Measurements from ENCODE around the gene HSPA1L.

Gene HSPA1L

GRCh38 chr6:31776989-31777666 is 38.0 kb downstream of the HSPA1L start, which contains the start of gene VWA7:
TSS of gene VWA7 (minus strand) at chr6:31777328. CDS start at chr6:31776779, 549 bp downstream.
- Histone ChIP-seq H3K4me3 (ENCODE audit: low read length) (peak within 1 kb of the TSS; percentile 48), H3K36me3 (ENCODE audit: insufficient read depth, low read length) (peaks cover 42% of the 10 kb centered on the region), H3K9ac (ENCODE audit: low read depth, low read length) (peak within 1 kb of the TSS; percentile 37), H3K4me1 (ENCODE audit: control insufficient read depth, insufficient read depth, low read length) (peaks cover 15% of the 10 kb centered on the region), H3K9me3 (replicated peaks; ENCODE audit: low read length) (no peaks in the 10 kb centered on the region), H3K4me2 (ENCODE audit: low read length) (peak within 1 kb of the TSS; percentile 71), H3K27me3 (ENCODE audit: control insufficient read depth, insufficient read depth, low read length) (no peaks in the 10 kb centered on the region)

DNA sequence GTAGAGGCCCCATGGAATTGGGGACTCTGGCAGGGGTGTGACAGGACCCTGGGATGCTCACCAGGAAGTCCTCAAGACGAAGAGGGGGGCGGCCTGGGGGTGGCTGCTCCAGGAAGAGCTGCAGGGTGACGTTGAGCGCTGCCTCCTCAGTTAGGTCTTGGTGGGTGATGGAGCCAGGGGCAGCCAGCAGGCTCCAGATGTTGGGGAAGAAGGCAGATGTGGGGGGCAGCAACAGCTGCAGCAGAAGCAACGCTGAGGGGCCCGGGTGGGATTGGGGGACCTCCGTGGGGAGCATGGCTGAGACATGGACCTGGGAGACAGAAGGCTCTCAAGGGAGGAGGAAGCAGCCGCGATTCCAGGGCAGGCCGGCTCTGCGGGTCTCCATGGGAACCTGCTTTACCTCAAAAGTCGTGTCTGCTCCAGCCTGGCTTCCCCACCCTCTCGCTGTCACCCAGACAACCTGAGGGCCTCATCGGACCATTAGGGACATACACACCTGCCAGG is 38.5 kb downstream of the HSPA1L start:
- Histone ChIP-seq H3K9me3 (replicated peaks; ENCODE audit: low read length) (no peaks in the 10 kb centered on the region), H3K27me3 (ENCODE audit: control insufficient read depth, insufficient read depth, low read length) (no peaks in the 10 kb centered on the region), H3K4me3 (ENCODE audit: low read length) (peak overlapping the region; percentile 48), H3K9ac (ENCODE audit: low read depth, low read length) (peak overlapping the region; percentile 37), H3K4me2 (ENCODE audit: low read length) (peak overlapping the region; percentile 71), H3K36me3 (ENCODE audit: insufficient read depth, low read length) (peaks cover 36% of the 10 kb centered on the region), H3K4me1 (ENCODE audit: control insufficient read depth, insufficient read depth, low read length) (peaks cover 15% of the 10 kb centered on the region)

- Histone ChIP-seq H3K36me3 (ENCODE audit: insufficient read depth, low read length) (peaks cover 32% of the 10 kb centered on the region), H3K4me2 (ENCODE audit: low read length) (no peak overlapping the region), H3K4me1 (ENCODE audit: control insufficient read depth, insufficient read depth, low read length) (peaks cover 15% of the 10 kb centered on the region), H3K27me3 (ENCODE audit: control insufficient read depth, insufficient read depth, low read length) (no peaks in the 10 kb centered on the region), H3K4me3 (ENCODE audit: low read length) (no peak overlapping the region), H3K9ac (ENCODE audit: low read depth, low read length) (no peak overlapping the region), H3K9me3 (replicated peaks; ENCODE audit: low read length) (no peaks in the 10 kb centered on the region)
Measured at GRCh38 chr6:31775633-31776484, 39.2 kb downstream of the HSPA1L start.

GRCh38 chr6:31775184-31775583 is 39.9 kb downstream of the HSPA1L start:
- no peak overlapping the region for H3K4me3 ChIP-seq (ENCODE audit: low read length)
- no peak overlapping the region for H3K9ac ChIP-seq (ENCODE audit: low read depth, low read length)
- peaks cover 15% of the 10 kb centered on the region for H3K4me1 ChIP-seq (ENCODE audit: control insufficient read depth, insufficient read depth, low read length)
- H3K27me3 ChIP-seq (ENCODE audit: control insufficient read depth, insufficient read depth, low read length) = no peaks in the 10 kb centered on the region
- H3K9me3 ChIP-seq (replicated peaks; ENCODE audit: low read length) = no peaks in the 10 kb centered on the region
- no peak overlapping the region for H3K4me2 ChIP-seq (ENCODE audit: low read length)
- peaks cover 25% of the 10 kb centered on the region for H3K36me3 ChIP-seq (ENCODE audit: insufficient read depth, low read length)

GRCh38 chr6:31771992-31772358 is 43.1 kb downstream of the HSPA1L start:
- Histone ChIP-seq H3K9me3 (replicated peaks; ENCODE audit: low read length) (no peaks in the 10 kb centered on the region), H3K4me2 (ENCODE audit: low read length) (no peak overlapping the region), H3K4me1 (ENCODE audit: control insufficient read depth, insufficient read depth, low read length) (peaks cover 6% of the 10 kb centered on the region), H3K9ac (ENCODE audit: low read depth, low read length) (no peak overlapping the region), H3K27me3 (ENCODE audit: control insufficient read depth, insufficient read depth, low read length) (no peaks in the 10 kb centered on the region), H3K36me3 (ENCODE audit: insufficient read depth, low read length) (no peaks in the 10 kb centered on the region), H3K4me3 (ENCODE audit: low read length) (no peak overlapping the region)

DNA sequence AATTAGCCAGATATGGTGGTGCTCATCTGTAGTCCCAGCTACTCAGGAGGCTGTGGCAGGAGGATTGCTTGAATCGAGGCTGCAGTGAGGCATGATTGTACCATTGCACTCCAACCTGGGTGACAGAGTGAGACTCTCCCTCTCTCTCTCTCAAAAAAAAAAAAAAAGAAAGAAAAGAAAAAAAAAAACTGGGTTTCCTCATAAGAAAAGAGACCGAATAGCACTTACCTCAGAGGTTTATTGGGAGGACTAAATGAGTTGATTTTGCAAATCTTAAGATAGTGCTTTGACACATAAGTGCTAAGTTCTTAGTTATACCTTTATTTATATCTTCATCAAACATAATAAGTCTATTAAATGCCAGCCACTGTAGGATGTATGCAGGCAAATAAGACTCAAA is 44.2 kb downstream of the HSPA1L start:
- H3K9me3 ChIP-seq (replicated peaks; ENCODE audit: low read length) = no peaks in the 10 kb centered on the region
- no peak overlapping the region for H3K9ac ChIP-seq (ENCODE audit: low read depth, low read length)
- no peaks in the 10 kb centered on the region for H3K27me3 ChIP-seq (ENCODE audit: control insufficient read depth, insufficient read depth, low read length)
- H3K4me2 ChIP-seq (ENCODE audit: low read length) = no peak overlapping the region
- H3K36me3 ChIP-seq (ENCODE audit: insufficient read depth, low read length) = no peaks in the 10 kb centered on the region
- no peak overlapping the region for H3K4me3 ChIP-seq (ENCODE audit: low read length)
- H3K4me1 ChIP-seq (ENCODE audit: control insufficient read depth, insufficient read depth, low read length) = peaks cover 7% of the 10 kb centered on the region

DNA sequence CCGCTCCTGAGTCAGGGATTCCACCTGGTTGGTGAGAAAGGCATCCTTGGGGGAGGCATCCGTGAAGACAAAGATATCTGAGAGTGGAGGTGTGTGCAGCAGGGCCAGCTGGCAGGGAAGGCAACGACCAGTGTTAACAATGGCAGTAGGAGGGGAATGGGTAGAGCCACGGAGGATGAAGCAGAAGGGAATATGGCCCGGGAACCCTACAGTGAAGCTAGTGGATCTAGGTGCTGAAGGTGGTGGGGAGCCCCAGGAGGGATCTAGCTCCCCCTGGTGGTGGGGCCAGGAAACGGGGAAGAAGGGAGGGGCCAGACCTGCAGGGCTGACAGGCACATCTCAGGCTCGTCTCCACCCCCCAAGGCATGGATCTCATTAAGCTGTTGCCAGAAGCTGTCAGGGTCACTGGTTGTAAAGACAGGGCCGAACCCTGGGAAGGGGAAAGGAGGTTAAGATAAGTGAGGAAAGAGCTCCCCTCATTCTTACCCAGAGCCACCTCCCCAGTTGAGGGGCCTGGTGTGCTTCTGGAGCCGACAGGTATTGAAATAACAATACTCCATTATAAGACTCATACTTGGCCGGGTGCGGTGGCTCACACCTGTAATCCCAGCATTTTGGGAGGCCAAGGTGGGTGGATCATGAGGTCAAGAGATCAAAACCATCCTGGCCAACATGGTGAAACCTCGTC is 45.3 kb downstream of the HSPA1L start:
- Histone ChIP-seq H3K4me3 (ENCODE audit: low read length) (no peak overlapping the region), H3K36me3 (ENCODE audit: insufficient read depth, low read length) (no peaks in the 10 kb centered on the region), H3K9me3 (replicated peaks; ENCODE audit: low read length) (no peaks in the 10 kb centered on the region), H3K9ac (ENCODE audit: low read depth, low read length) (no peak overlapping the region), H3K4me1 (ENCODE audit: control insufficient read depth, insufficient read depth, low read length) (peaks cover 7% of the 10 kb centered on the region), H3K4me2 (ENCODE audit: low read length) (no peak overlapping the region), H3K27me3 (ENCODE audit: control insufficient read depth, insufficient read depth, low read length) (no peaks in the 10 kb centered on the region)

GRCh38 chr6:31768363-31769257 is 46.5 kb downstream of the HSPA1L start:
- Histone ChIP-seq H3K36me3 (ENCODE audit: insufficient read depth, low read length) (peaks cover 3% of the 10 kb centered on the region), H3K9ac (ENCODE audit: low read depth, low read length) (no peak overlapping the region), H3K27me3 (ENCODE audit: control insufficient read depth, insufficient read depth, low read length) (no peaks in the 10 kb centered on the region), H3K4me2 (ENCODE audit: low read length) (no peak overlapping the region), H3K4me3 (ENCODE audit: low read length) (no peak overlapping the region), H3K9me3 (replicated peaks; ENCODE audit: low read length) (no peaks in the 10 kb centered on the region), H3K4me1 (ENCODE audit: control insufficient read depth, insufficient read depth, low read length) (peaks cover 7% of the 10 kb centered on the region)

DNA sequence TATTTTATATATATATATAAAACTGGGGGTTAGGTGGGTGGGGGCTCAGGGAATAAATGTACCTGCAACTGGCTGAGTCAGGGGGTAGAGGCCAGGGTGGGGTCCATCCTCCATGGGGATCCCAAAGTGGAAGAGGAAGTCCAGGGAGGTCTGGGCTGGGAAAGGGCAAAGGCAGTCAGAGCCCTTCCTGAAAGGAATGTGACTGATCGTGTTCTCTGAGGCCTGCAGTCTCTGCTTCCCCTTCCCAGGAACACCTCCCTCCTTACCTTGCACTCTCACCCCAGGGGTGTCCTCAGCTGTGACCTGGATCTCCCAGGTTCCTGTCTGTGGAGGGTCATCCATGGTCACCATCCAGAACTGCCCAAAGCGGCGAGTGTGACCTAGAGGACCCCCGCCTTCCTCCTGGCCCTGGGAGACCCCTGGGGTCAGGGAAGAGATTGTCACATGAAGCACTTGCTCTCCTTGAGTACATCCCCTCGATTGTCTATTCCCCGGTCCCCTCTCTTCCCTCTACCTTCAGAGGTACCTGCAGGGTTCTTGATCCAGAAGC is 47.9 kb downstream of the HSPA1L start:
- Histone ChIP-seq H3K9ac (ENCODE audit: low read depth, low read length) (no peak overlapping the region), H3K4me2 (ENCODE audit: low read length) (no peak overlapping the region), H3K36me3 (ENCODE audit: insufficient read depth, low read length) (peaks cover 3% of the 10 kb centered on the region), H3K9me3 (replicated peaks; ENCODE audit: low read length) (no peaks in the 10 kb centered on the region), H3K4me1 (ENCODE audit: control insufficient read depth, insufficient read depth, low read length) (peaks cover 11% of the 10 kb centered on the region), H3K4me3 (ENCODE audit: low read length) (no peak overlapping the region), H3K27me3 (ENCODE audit: control insufficient read depth, insufficient read depth, low read length) (no peaks in the 10 kb centered on the region)

DNA sequence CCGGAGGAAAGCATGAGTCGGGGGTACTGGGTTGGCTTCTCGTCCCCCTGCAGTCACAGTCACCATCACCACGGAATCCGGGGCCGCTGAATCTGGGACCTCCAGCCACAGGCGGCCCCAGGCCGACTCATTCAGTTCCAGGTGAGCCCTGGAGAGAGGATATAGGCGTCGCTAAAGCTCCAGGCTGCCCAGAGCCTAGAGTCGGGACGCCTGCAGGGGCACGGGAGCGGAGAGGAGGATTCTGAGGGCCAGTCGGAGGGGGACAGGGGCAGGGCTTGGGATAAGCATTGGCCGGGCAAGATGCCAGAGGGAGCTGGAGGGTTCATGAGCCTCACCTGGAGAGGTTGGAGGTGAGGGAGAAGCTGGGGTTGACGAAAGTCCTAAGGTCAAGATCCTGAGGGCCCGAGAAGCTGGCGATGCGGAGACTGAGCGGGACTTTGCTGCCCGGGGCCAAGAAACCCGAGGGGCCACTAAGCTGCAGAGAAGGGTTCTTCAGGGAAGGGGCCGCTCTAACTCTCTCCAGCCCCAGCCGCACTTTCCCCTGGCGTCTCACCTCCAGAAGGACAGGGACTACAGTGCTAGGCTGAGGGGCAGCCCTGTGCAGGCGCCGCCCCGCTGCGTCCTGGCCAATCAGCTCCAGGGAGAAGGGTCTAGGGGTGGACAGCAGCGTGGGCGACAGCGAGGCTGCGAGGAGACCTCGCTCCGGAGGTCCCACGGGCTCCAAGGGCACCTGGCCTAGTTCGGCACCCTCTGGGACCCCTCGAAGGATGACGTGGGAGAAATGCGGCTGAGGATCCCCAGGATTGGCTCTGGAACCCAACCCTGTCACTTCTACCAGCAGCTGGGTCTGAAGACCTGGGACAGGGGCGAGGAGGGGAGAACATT is 48.9 kb downstream of the HSPA1L start:
- H3K4me2 ChIP-seq (ENCODE audit: low read length) = peak overlapping the region; percentile 73
- H3K4me3 ChIP-seq (ENCODE audit: low read length) = peak overlapping the region; percentile 55
- H3K9me3 ChIP-seq (replicated peaks; ENCODE audit: low read length) = no peaks in the 10 kb centered on the region
- H3K9ac ChIP-seq (ENCODE audit: low read depth, low read length) = no peak overlapping the region
- peaks cover 11% of the 10 kb centered on the region for H3K4me1 ChIP-seq (ENCODE audit: control insufficient read depth, insufficient read depth, low read length)
- H3K27me3 ChIP-seq (ENCODE audit: control insufficient read depth, insufficient read depth, low read length) = no peaks in the 10 kb centered on the region
- peaks cover 10% of the 10 kb centered on the region for H3K36me3 ChIP-seq (ENCODE audit: insufficient read depth, low read length)

All from skeletal muscle satellite cell (primary cell).